ENCODE data around the gene PRKCE.

PRKCE gene

DNA sequence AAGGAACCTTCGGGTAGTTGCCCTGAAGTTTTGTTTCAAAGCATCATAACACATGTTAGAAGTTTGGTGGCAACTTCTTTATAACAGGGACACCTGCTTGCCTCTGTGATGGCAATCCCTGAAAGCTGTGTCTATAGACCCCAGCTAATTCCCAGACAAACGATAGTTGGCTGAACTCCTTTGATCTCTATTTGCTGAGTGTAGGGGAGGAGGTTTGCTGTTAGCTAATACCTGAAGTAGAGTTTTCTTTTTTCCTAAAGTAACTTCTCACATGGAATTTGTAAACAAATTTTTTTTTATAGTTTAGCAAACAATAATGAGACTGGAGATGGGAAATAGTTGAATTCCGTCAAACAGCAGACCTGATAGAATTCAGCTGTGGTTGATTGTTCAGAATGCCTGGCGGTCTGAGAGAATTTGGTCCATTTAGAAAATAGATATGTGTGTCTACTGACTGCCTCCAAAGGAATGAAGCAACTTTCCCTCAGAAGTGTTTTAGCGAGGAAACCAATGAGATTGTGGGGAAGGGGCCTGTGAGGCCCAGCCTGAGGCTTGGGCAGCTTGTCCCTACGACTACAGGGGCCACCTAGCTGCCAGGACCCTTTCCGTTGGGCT is 522.3 kb downstream of the PRKCE start:
- H3K4me1 Mint-ChIP-seq = peaks cover 2% of the 10 kb centered on the region
- peak overlapping the region in 1 of 2 donors; percentile 17 for H3K27ac Mint-ChIP-seq
- H3K4me3 Mint-ChIP-seq = no peak overlapping the region
- H3K9me3 Mint-ChIP-seq = no peaks in the 10 kb centered on the region
- ATAC-seq = no peak
- no peak for DNase-seq
- H3K27me3 Mint-ChIP-seq = no peaks in the 10 kb centered on the region

DNA sequence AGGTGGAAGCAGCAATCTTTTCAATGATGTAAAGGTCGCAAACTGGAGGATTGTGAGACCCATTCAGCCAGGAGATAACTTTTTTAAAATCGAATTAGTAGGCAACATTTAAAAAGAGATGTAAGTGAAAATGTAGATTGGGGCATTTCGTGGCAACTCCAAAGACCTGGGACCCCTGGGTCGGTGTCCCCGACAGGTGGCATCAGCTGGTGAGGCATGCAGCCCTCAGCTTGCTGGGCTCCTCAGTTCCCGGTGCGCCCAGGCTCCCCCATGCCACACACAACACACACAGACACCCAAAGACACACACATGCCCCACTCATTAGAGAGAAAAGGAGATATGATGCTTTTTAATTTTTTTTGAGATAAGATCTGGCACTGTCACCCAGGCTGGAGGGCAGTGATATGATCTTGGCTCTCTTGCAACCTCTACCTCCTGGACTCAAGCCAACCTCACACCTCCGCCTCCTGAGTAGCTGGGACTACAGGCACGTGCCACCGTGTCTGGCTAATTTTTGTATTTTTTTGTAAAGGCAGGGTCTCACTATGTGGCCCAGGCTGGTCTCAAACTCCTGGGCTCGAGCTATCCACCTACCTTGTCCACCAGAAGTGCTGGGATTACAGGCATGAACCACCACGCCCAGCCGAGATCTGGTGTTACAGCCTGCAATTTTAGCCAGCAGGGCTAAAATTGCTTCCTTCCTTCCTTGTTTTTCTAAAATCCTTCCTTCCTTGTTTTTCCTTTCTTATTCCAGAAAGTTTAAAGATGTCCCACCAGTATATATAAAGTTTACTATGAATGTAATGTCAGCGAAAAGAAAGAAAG is 523.1 kb downstream of the PRKCE start:
- DNase-seq (no peak), ATAC-seq (no peak)
- Mint-ChIP-seq H3K4me3 (no peak overlapping the region), H3K9me3 (no peaks in the 10 kb centered on the region), H3K4me1 (peaks cover 11% of the 10 kb centered on the region), H3K27me3 (no peaks in the 10 kb centered on the region), H3K27ac (no peak overlapping the region)

DNA sequence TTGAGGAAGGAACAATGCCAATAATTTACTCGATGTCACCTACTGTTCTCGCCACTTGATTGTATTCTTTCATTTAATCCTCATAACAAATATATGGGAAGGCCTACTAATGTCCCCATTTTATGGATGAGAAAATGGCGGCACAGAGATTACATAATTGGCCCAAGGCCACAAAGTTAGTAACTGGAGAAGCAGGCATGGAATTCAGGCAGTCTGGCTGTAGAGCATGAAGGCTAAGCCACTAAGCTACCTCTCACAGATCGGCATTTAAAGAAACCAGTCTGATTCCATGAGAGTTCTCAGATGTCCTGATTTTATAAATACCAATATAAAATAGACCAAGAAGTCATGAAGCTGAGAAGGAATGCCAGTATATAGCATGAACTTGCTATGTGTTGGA is 523.9 kb downstream of the PRKCE start:
- DNase-seq (no peak), ATAC-seq (no peak)
- H3K4me1 Mint-ChIP-seq = peaks cover 16% of the 10 kb centered on the region
- H3K4me3 Mint-ChIP-seq = no peak overlapping the region
- no peaks in the 10 kb centered on the region for H3K27me3 Mint-ChIP-seq
- no peak overlapping the region for H3K27ac Mint-ChIP-seq
- H3K9me3 Mint-ChIP-seq = no peaks in the 10 kb centered on the region

DNA sequence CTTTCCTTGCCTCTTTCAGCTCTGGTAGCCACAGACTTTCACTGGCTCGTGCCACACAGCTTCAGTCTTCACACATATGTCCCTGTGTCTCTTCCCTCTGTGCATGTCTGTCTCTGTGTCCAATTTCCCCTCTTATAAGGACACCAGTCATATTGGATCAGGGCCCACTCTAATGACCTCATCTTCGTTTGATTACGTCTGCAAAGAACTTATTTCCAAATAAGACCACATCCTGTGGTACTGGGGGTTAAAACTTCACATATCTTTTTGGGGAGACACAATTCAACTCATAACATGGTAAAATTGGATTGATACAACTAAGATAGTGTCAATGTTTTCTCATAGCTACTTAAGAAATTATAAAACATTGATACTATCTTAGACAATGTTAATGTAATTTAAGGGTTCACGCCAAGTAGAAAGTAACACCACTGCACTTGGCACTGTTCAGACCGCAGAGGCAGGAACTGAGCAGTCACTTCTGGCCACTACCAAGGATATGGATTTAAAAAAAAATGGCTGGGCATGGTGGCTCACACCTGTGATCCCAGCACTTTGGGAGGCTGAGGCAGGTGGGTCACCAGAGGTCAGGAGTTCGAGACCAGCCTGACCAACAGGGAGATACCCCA is 526.1 kb downstream of the PRKCE start:
- ATAC-seq (peak; percentile 56), DNase-seq (no peak)
- Mint-ChIP-seq H3K9me3 (no peaks in the 10 kb centered on the region), H3K27ac (peak overlapping the region in 1 of 2 donors; percentile 41), H3K4me1 (peaks cover 16% of the 10 kb centered on the region), H3K4me3 (no peak overlapping the region), H3K27me3 (no peaks in the 10 kb centered on the region)

- peak; percentile 30 to 57 for DNase-seq
- H3K27ac Mint-ChIP-seq = peak overlapping the region; percentile 90 to 93
- peak overlapping the region in 1 of 2 donors; percentile 9 for H3K4me3 Mint-ChIP-seq
These were observed 527.7 kb downstream of the PRKCE start for GRCh38 chr2:46179037-46179621.

DNA sequence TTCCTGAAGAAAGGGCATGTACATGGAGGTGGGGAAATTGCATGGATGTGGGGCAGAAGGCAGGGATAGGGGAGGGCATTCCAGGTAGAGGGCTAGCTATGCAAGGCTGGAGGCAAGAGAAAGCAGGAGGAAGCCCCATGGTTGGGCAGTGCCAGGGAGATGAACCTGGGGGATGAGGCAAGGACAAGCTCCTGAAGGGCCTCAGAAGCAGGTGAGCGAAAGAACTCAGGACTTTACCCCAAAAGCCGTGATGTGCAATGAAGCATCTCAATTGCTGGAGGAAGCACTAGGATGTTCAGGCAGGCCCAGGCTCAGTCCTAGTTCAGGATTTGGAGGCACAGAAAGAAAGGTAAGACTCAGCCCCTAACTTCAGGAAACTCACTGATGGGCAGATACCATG is 528.7 kb downstream of the PRKCE start:
- Mint-ChIP-seq H3K4me3 (no peak overlapping the region), H3K9me3 (no peaks in the 10 kb centered on the region), H3K4me1 (peaks cover 16% of the 10 kb centered on the region), H3K27ac (peak overlapping the region in 1 of 2 donors; percentile 14), H3K27me3 (no peaks in the 10 kb centered on the region)
- no peak for DNase-seq
- ATAC-seq = no peak

More at GRCh38 chr2:46179037-46179621, 527.7 kb downstream of the PRKCE start:
- no peaks in the 10 kb centered on the region for H3K9me3 Mint-ChIP-seq
- no peaks in the 10 kb centered on the region for H3K27me3 Mint-ChIP-seq
- H3K4me1 Mint-ChIP-seq = peaks cover 16% of the 10 kb centered on the region
- ATAC-seq = peak; percentile 93

- Mint-ChIP-seq H3K9me3 (no peaks in the 10 kb centered on the region), H3K27ac (no peak overlapping the region), H3K4me1 (peaks cover 16% of the 10 kb centered on the region), H3K4me3 (no peak overlapping the region), H3K27me3 (no peaks in the 10 kb centered on the region)
- DNase-seq (no peak), ATAC-seq (no peak)
These were observed 529.8 kb downstream of the PRKCE start for GRCh38 chr2:46181306-46181705.

GRCh38 chr2:46181789-46182530 is 530.5 kb downstream of the PRKCE start:
- no peak overlapping the region for H3K27ac Mint-ChIP-seq
- DNase-seq (no peak), ATAC-seq (no peak)
- peaks cover 19% of the 10 kb centered on the region for H3K4me1 Mint-ChIP-seq
- no peak overlapping the region for H3K4me3 Mint-ChIP-seq
- H3K27me3 Mint-ChIP-seq = no peaks in the 10 kb centered on the region
- H3K9me3 Mint-ChIP-seq = no peaks in the 10 kb centered on the region

DNA sequence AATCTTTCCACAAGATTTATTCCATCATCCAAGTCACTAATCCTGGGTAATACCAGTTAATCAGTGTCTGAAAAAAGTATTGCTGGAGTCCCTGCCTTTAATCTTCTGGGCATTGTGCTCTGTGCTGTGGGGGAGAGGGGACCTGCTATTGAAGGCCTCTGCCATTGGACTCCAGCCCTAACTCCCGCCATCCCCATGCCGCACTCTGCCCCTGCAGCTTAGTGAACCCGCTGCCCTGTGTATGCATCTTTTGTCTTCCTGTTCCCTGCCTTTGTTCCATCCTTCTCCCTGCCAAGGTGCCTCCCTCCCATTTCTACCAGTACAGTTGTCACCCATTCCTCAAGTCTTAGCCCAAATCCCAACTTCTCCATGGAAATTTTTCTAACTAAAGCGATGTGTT is 532.0 kb downstream of the PRKCE start:
- H3K4me1 Mint-ChIP-seq = peaks cover 33% of the 10 kb centered on the region
- ATAC-seq = no peak
- H3K4me3 Mint-ChIP-seq = no peak overlapping the region
- no peak for DNase-seq
- H3K27ac Mint-ChIP-seq = peak overlapping the region in 1 of 2 donors; percentile 28
- H3K9me3 Mint-ChIP-seq = no peaks in the 10 kb centered on the region
- no peaks in the 10 kb centered on the region for H3K27me3 Mint-ChIP-seq

DNA sequence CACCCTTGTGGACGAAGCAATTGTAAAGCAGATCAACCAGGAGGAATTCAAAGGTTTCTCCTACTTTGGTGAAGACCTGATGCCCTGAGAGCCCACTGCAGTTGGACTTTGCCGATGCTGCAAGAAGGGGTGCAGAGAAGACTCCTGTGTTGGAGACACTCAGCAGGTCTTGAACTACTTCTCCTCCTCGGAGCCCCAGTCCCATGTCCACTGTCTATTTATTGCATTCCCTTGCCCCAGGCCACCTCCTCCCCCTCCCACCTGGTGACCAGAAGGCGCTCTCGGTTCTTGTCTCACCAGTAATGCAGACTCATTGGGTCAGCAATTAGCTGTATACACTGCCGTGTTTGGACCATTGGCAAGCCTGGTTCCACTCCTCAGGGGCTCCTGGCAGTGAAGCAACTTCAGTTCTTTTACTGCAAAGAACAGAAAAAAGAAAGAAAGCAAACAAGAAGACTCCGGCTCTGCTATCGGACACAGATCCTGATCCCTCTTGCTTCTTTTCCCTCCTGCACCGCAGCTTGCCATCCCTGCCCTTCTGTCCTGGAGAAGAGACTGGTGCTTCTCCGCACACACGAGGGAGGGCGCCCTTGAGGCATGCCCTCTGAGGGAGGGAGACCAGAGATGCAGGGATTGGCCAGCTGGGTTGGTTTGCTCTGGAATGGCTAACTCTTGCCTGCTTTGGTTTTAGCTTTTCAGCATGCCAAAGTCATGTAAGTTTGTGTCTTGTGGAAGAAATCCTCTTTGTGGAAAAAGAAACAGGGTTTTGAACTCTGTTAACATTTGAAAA is 533.5 kb downstream of the PRKCE start:
- Mint-ChIP-seq H3K4me3 (no peak overlapping the region), H3K27ac (no peak overlapping the region), H3K27me3 (no peaks in the 10 kb centered on the region), H3K9me3 (no peaks in the 10 kb centered on the region), H3K4me1 (peaks cover 19% of the 10 kb centered on the region)
- ATAC-seq (no peak), DNase-seq (no peak)

DNA sequence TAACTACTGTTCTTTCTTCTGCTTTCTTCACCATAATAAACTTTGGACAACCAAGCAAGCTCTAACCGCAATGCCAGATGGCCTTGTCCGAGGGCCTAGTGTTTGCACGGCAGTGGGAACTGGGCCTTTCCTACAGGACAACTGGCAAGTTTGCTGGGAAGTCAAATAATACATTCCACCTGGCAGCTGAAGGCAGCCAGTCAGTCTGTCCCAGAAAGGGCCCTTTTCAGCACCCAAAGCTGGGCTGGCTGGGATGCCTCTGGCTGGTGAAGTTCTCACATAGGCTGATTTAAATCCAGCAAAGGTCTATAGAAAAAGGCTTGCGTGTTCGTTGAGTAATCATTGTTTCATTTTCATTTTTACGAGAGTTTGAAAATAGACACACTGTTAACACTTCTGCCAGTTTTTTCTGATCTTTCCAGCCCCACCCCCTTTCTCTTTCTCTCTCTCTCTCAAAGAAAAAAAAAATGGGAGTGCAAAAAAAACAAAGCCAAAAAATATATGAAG is 535.7 kb downstream of the PRKCE start:
- no peaks in the 10 kb centered on the region for H3K9me3 Mint-ChIP-seq
- peaks cover 17% of the 10 kb centered on the region for H3K4me1 Mint-ChIP-seq
- ATAC-seq (peak; percentile 94), DNase-seq (peak; percentile 19 to 35)
- H3K27ac Mint-ChIP-seq = peak overlapping the region; percentile 92 to 96
- H3K4me3 Mint-ChIP-seq = peak overlapping the region; percentile 57 to 76
- H3K27me3 Mint-ChIP-seq = no peaks in the 10 kb centered on the region

DNA sequence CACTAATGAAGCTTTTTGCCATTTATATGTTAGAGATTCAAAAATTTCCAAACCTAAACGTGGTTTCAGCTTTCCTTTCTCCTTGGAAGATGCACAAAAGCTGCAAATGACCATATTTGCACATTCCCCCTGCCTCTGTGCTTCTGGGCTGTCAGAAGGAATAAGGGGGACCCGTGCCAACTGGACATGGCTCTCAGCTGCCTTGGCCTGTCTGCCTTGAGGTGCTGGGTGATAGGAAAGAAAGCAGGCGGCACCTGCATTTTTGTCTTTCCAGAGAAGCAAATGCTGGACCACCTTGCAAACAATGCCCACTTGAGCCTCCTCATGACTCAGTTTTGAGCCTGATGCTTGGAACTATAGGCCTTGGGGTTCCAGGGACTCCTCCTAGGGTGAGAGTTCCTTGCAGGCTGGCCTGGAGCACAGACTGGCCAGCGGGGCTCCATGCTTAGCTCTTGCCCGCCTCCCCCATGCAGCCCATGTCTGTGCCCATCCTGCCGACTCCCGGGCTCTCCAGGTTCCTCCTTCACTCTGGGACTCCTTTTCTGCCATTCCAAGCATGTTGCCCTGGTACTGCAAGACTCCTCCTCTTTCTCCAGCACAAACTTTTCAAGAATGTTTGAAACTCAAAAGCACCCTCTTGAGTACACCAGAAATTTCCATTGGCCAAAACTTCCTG is 536.7 kb downstream of the PRKCE start:
- Mint-ChIP-seq H3K9me3 (no peaks in the 10 kb centered on the region), H3K4me1 (peaks cover 17% of the 10 kb centered on the region), H3K4me3 (no peak overlapping the region), H3K27ac (no peak overlapping the region), H3K27me3 (no peaks in the 10 kb centered on the region)
- DNase-seq = no peak
- no peak for ATAC-seq

DNA sequence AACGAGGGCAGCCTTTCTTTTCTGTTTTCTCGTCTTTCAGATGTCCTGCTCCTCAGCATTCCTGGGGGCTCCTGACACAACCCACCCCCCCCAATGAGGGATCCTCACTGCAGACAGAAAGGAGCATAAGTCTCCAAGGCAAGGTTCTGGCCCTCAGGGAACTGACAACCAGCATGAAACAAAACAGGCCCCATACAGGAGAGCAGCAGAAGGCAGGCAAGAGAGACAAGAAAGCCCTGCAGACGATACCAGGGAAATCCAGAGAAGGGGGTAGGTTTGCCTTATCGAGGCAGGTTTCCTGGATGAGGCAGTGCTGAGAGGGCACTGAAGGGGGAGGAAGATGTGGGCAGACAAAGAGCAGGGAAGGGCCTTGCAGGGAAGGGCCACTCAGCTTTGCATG is 541.9 kb downstream of the PRKCE start:
- ATAC-seq (no peak), DNase-seq (no peak)
- H3K4me1 Mint-ChIP-seq = peaks cover 12% of the 10 kb centered on the region
- H3K27me3 Mint-ChIP-seq = no peaks in the 10 kb centered on the region
- H3K27ac Mint-ChIP-seq = no peak overlapping the region
- no peak overlapping the region for H3K4me3 Mint-ChIP-seq
- no peaks in the 10 kb centered on the region for H3K9me3 Mint-ChIP-seq

GRCh38 chr2:46193855-46194254 is 542.4 kb downstream of the PRKCE start:
- DNase-seq (no peak), ATAC-seq (no peak)
- H3K27ac Mint-ChIP-seq = no peak overlapping the region

More at GRCh38 chr2:46193855-46194254, 542.4 kb downstream of the PRKCE start:
- Mint-ChIP-seq H3K9me3 (no peaks in the 10 kb centered on the region), H3K4me3 (no peak overlapping the region), H3K27me3 (no peaks in the 10 kb centered on the region), H3K4me1 (peaks cover 10% of the 10 kb centered on the region)
